Astrocyte (in vitro differentiated cells and primary cell): ENCODE data around the gene CDKN2C. TPM values are rescaled to one million over a fixed set of nuclear protein-coding genes. Genes with fewer than 3 reads are reported as not detected.
"Not testable (repeated sequence)": the region's sequence is repeated elsewhere in the genome, so short reads cannot be mapped to it uniquely, and the experiment has no call there.

Experiments
- DNase-seq: peaks from one replicate; pipeline ENCODE4 v3.0.0-alpha.2; 2010; ENCODE audit warnings: low read depth
- FAIRE-seq: peaks from 2 replicates; lab custom pipeline; 2011; peaks lifted over from hg19 to GRCh38; lab: Jason Lieb, UNC
- H2AFZ ChIP-seq: 2 replicates; pipeline ENCODE4 v1.6.0; 2012; ENCODE audit warnings: low read depth, low read length, inconsistent platforms
- H3K27ac ChIP-seq: 2 replicates; pipeline ENCODE4 v1.5.1; 2011; ENCODE audit warnings: low read depth, low read length, inconsistent platforms
- H3K27me3 ChIP-seq: 2 replicates; pipeline ENCODE4 v1.6.0; 2011; ENCODE audit warnings: low read length, inconsistent platforms; ENCODE audit not compliant: insufficient read depth
- H3K36me3 ChIP-seq: 2 replicates; pipeline ENCODE4 v1.5.1; 2011; ENCODE audit warnings: low read length, inconsistent platforms; ENCODE audit not compliant: insufficient read depth
- H3K4me1 ChIP-seq: 2 replicates; pipeline ENCODE4 v1.5.1; 2011; ENCODE audit warnings: low read length, inconsistent platforms; ENCODE audit not compliant: insufficient read depth
- H3K4me2 ChIP-seq: 2 replicates; pipeline ENCODE4 v1.6.0; 2012; ENCODE audit warnings: low read length, inconsistent platforms
- H3K4me3 ChIP-seq: 2 replicates; pipeline ENCODE4 v1.5.1; 2011; ENCODE audit warnings: low read depth, mild to moderate bottlenecking, low read length, inconsistent platforms; ENCODE audit not compliant: insufficient read depth
- H3K79me2 ChIP-seq: 2 replicates; pipeline ENCODE4 v1.6.0; 2012; ENCODE audit warnings: mild to moderate bottlenecking, low read length, inconsistent platforms; ENCODE audit not compliant: insufficient read depth
- H3K9ac ChIP-seq: 2 replicates; pipeline ENCODE4 v1.6.0; 2012; ENCODE audit warnings: mild to moderate bottlenecking, low read length, inconsistent platforms
- H3K9me3 ChIP-seq: 2 replicates; pipeline ENCODE4 v1.5.1; 2012; ENCODE audit warnings: low read depth, mild to moderate bottlenecking, low read length, inconsistent platforms; ENCODE audit not compliant: insufficient read depth
- H4K20me1 ChIP-seq: 2 replicates; pipeline ENCODE4 v1.6.0; 2012; ENCODE audit warnings: low read length, inconsistent platforms; ENCODE audit not compliant: insufficient read depth
- H3K27ac Mint-ChIP-seq: one replicate; pipeline ENCODE4 v1.8.0; 2021; ENCODE audit warnings: mild to moderate bottlenecking, mixed read lengths; ENCODE audit not compliant: unreplicated experiment
- H3K27me3 Mint-ChIP-seq: one replicate; pipeline ENCODE4 v1.8.0; 2021; ENCODE audit warnings: low read depth, mixed read lengths; ENCODE audit not compliant: unreplicated experiment
- H3K36me3 Mint-ChIP-seq: one replicate; pipeline ENCODE4 v1.8.0; 2021; ENCODE audit warnings: low read depth, mixed read lengths; ENCODE audit not compliant: unreplicated experiment
- H3K4me1 Mint-ChIP-seq: one replicate; pipeline ENCODE4 v1.8.0; 2021; ENCODE audit warnings: low read depth, mixed read lengths; ENCODE audit not compliant: unreplicated experiment
- H3K4me3 Mint-ChIP-seq: one replicate; pipeline ENCODE4 v1.8.0; 2021; ENCODE audit warnings: mild to moderate bottlenecking, moderate library complexity, mixed read lengths; ENCODE audit not compliant: unreplicated experiment
- H3K9me3 Mint-ChIP-seq: one replicate; pipeline ENCODE4 v1.8.0; 2021; ENCODE audit warnings: mild to moderate bottlenecking, mixed read lengths; ENCODE audit not compliant: unreplicated experiment
- EZH2 ChIP-seq: IDR thresholded peaks from 2 replicates; pipeline ENCODE4 v1.6.1; 2012; ENCODE audit warnings: mild to moderate bottlenecking, low read length, inconsistent platforms; ENCODE audit not compliant: insufficient read depth
- total RNA-seq: library from RNA; stranded (reverse); gene quantifications from 2 replicates; pipeline ENCODE4 v1.2.1, GENCODE V29; 2021
- TF ChIP-seq, protein P1 (sequence below): IDR thresholded peaks from 2 replicates; pipeline ENCODE4 v1.5.1; 2011; ENCODE audit warnings: low read depth, mild to moderate bottlenecking, inconsistent platforms, low read length, moderate library complexity; ENCODE audit not compliant: insufficient read depth

CDKN2C gene
- total RNA-seq, 1 donor from 2014 or later, result 0.43 TPM

DNA sequence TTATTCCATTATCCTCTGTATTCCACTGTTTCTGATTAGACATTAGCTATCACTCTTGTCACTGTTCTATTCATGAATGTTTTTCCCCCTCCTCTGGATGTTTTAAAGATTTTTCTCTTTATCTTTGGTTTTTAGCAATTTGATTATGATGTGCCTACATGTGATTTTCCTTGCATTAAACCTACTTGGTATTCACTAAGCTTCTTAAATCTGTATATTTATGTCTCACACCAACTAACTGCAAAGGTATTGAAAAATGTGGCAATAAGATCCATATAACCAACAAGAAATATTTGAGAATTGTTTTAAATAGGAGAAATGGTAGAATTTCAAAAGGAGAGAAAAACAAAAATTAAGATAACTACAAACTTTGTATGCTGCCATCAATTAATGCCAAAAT lies 35.2 kb upstream of the CDKN2C start:
- H3K4me1 ChIP-seq, result no peaks in the 10 kb centered on the region
- Mint-ChIP-seq H3K27ac (no peak overlapping the region), H3K27me3 (no peaks in the 10 kb centered on the region), H3K36me3 (no peaks in the 10 kb centered on the region), H3K9me3 (no peaks in the 10 kb centered on the region), H3K4me3 (no peak overlapping the region), H3K4me1 (peaks cover 3% of the 10 kb centered on the region)
- H3K36me3 ChIP-seq, result no peaks in the 10 kb centered on the region
- peaks cover 66% of the 10 kb centered on the region for H3K79me2 ChIP-seq
- no peak for DNase-seq
- peaks cover 35% of the 10 kb centered on the region for H4K20me1 ChIP-seq
- FAIRE-seq, result no peak
- TF ChIP-seq, protein P1, sequence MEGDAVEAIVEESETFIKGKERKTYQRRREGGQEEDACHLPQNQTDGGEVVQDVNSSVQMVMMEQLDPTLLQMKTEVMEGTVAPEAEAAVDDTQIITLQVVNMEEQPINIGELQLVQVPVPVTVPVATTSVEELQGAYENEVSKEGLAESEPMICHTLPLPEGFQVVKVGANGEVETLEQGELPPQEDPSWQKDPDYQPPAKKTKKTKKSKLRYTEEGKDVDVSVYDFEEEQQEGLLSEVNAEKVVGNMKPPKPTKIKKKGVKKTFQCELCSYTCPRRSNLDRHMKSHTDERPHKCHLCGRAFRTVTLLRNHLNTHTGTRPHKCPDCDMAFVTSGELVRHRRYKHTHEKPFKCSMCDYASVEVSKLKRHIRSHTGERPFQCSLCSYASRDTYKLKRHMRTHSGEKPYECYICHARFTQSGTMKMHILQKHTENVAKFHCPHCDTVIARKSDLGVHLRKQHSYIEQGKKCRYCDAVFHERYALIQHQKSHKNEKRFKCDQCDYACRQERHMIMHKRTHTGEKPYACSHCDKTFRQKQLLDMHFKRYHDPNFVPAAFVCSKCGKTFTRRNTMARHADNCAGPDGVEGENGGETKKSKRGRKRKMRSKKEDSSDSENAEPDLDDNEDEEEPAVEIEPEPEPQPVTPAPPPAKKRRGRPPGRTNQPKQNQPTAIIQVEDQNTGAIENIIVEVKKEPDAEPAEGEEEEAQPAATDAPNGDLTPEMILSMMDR, result no peak
- no peak for TF ChIP-seq EZH2
- H3K27ac ChIP-seq, result no peak overlapping the region
- no peak overlapping the region for H3K9ac ChIP-seq
- H3K4me2 ChIP-seq, result no peak overlapping the region
- no peaks in the 10 kb centered on the region for H3K9me3 ChIP-seq
- H3K27me3 ChIP-seq, result no peaks in the 10 kb centered on the region
- no peak overlapping the region for H3K4me3 ChIP-seq
- H2AFZ ChIP-seq, result no peak overlapping the region

GRCh38 chr1:50935276-50935675 lies 34.8 kb upstream of the CDKN2C start:
- not testable (repeated sequence) for H3K4me1 Mint-ChIP-seq, H3K4me2 ChIP-seq, H3K9me3 ChIP-seq, H3K36me3 ChIP-seq, H3K27me3 ChIP-seq, H2AFZ ChIP-seq, H3K36me3 Mint-ChIP-seq, H3K4me3 Mint-ChIP-seq, FAIRE-seq, H3K4me1 ChIP-seq, H3K9me3 Mint-ChIP-seq, H3K27ac Mint-ChIP-seq, H3K27ac ChIP-seq, DNase-seq, H3K4me3 ChIP-seq, H3K27me3 Mint-ChIP-seq, H3K9ac ChIP-seq
- peaks cover 70% of the 10 kb centered on the region for H3K79me2 ChIP-seq
- H4K20me1 ChIP-seq, result peaks cover 31% of the 10 kb centered on the region

DNA sequence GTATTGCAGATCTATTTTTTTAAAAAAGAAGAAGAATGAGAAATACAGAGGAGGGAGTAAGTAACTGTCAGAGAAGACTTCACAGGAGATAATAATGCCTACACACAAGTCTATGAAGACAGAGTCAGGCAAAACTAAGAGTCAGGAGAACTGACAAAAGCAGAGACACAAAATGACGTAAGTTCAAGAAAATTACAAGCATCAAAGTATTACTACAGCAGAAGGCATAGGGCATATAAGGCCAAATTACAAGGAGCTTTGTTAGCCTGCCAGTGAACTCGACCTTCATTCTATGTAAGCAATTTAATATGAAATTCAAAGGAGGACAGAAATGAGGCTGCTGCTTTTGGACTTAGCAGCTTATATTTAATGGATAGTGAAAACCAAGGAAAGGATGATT lies 33.7 kb upstream of the CDKN2C start:
- H4K20me1 ChIP-seq, result peaks cover 34% of the 10 kb centered on the region
- H2AFZ ChIP-seq, result no peak overlapping the region
- no peak overlapping the region for H3K4me3 Mint-ChIP-seq
- no peak overlapping the region for H3K27ac ChIP-seq
- no peak overlapping the region for H3K4me3 ChIP-seq
- H3K27me3 Mint-ChIP-seq, result no peaks in the 10 kb centered on the region
- no peak for FAIRE-seq
- H3K9me3 Mint-ChIP-seq, result no peaks in the 10 kb centered on the region
- no peak overlapping the region for H3K27ac Mint-ChIP-seq
- H3K4me1 ChIP-seq, result no peaks in the 10 kb centered on the region
- H3K9ac ChIP-seq, result no peak overlapping the region
- no peak overlapping the region for H3K4me2 ChIP-seq
- no peak for DNase-seq
- no peaks in the 10 kb centered on the region for H3K9me3 ChIP-seq
- peaks cover 79% of the 10 kb centered on the region for H3K79me2 ChIP-seq
- H3K36me3 ChIP-seq, result no peaks in the 10 kb centered on the region
- no peaks in the 10 kb centered on the region for H3K27me3 ChIP-seq
- H3K36me3 Mint-ChIP-seq, result no peaks in the 10 kb centered on the region
- H3K4me1 Mint-ChIP-seq, result peaks cover under 1% of the 10 kb centered on the region
- TF ChIP-seq, protein P1, result no peak
- no peak for TF ChIP-seq EZH2
